AG04449 (cell line): ENCODE data around the gene HID1.

Source experiments
- CTCF ChIA-PET: fragments of 350-600 bp; formaldehyde crosslinking; extraction: SDS; loops from one replicate; lab custom pipeline; 2021; ENCODE audit warnings: antibody characterized with exemption; lab: Yijun Ruan, JAX
- POLR2A ChIA-PET: fragments of 400-600, 350-600 bp; formaldehyde crosslinking; extraction: SDS; loops from one replicate; lab custom pipeline; 2020; ENCODE audit warnings: antibody characterized with exemption, inconsistent platforms; lab: Yijun Ruan, JAX
- DNase-seq: peaks from one replicate; pipeline ENCODE4 v3.0.0-alpha.2; 2010; ENCODE audit warnings: low read depth, low spot score
- H3K4me3 ChIP-seq: 2 replicates; pipeline ENCODE4 v1.5.1; 2011; ENCODE audit warnings: low read depth, mild to moderate bottlenecking, control low read depth, low read length
- CTCF ChIP-seq: IDR thresholded peaks from one replicate; pipeline ENCODE4 v1.5.1; 2011; ENCODE audit warnings: mild to moderate bottlenecking, moderate library complexity, low read length, control low read depth, inconsistent platforms; ENCODE audit not compliant: insufficient read depth; ENCODE audit errors: missing control alignments

HID1 gene

GRCh38 chr17:74943808-74944522 is 28.6 kb downstream of the HID1 start:
- TF ChIP-seq CTCF, result no peak
- DNase-seq, result no peak
- H3K4me3 ChIP-seq, result no peak overlapping the region
- ChIA-PET CTCF (interaction anchor here (1.9 to 2.7 kb wide), 2 partner anchors 13 to 17 kb away, joined by 9 to 11 read pairs; no protein-coding TSS in a partner anchor), POLR2A (no interaction called here)

GRCh38 chr17:74941128-74941725 is 31.3 kb downstream of the HID1 start:
- no peak overlapping the region for H3K4me3 ChIP-seq
- no peak for TF ChIP-seq CTCF
- ChIA-PET CTCF (no interaction called here), POLR2A (no interaction called here)
- no peak for DNase-seq

GRCh38 chr17:74939534-74939933 is 33.0 kb downstream of the HID1 start:
- no peak for DNase-seq
- TF ChIP-seq CTCF, result no peak
- ChIA-PET CTCF (interaction anchor here (0.8 to 2.8 kb wide), 5 partner anchors 10 to 22 kb away, joined by 3 to 11 read pairs (median 3); partner anchors contain the start of gene OTOP2), POLR2A (no interaction called here)
- H3K4me3 ChIP-seq, result no peak overlapping the region

GRCh38 chr17:74938194-74938950 is 34.2 kb downstream of the HID1 start:
- TF ChIP-seq CTCF, result no peak
- CTCF ChIA-PET, result interaction anchor here (2.1 to 2.8 kb wide), 2 partner anchors 20 to 23 kb away, joined by 7 to 11 read pairs; no protein-coding TSS in a partner anchor
- POLR2A ChIA-PET, result no interaction called here
- DNase-seq, result no peak
- no peak overlapping the region for H3K4me3 ChIP-seq

GRCh38 chr17:74937064-74938051 is 35.2 kb downstream of the HID1 start:
- ChIA-PET CTCF (interaction anchor here (1.0 to 2.8 kb wide), 3 partner anchors 13 to 24 kb away, joined by 3 to 11 read pairs (median 7); partner anchors contain the start of gene OTOP2), POLR2A (no interaction called here)
- H3K4me3 ChIP-seq, result no peak overlapping the region
- TF ChIP-seq CTCF, result no peak
- no peak for DNase-seq
